Right atrium auricular region (tissue), 2 donors: ENCODE results near the gene MSMO1. TPM values are rescaled to one million over a fixed set of nuclear protein-coding genes. Genes with fewer than 3 reads are reported as not detected.

Experiments used
- DNase-seq: peaks from one replicate; pipeline ENCODE4 v3.0.0-alpha.2; 2019; ENCODE audit warnings: low spot score
- H3K27ac ChIP-seq, 2 donors: fragments of 200-600 bp; sonication (generic); 1 replicate in 1 of 2; 2 replicates in 1 of 2; pipeline ENCODE4 v1.5.1; 2016 to 2019
- H3K27me3 ChIP-seq, 2 donors: fragments of 200-600 bp; sonication (generic); one replicate each; pipeline versions ENCODE4 v1.5.1 to v1.6.0; 2017 to 2019
- H3K36me3 ChIP-seq: fragments of 200-600 bp; sonication (generic); one replicate; pipeline ENCODE4 v1.5.1; 2016
- H3K4me1 ChIP-seq, 2 donors: fragments of 200-600 bp; sonication (generic); one replicate each; pipeline versions ENCODE4 v1.5.1 to v1.6.0; 2017 to 2019
- H3K4me3 ChIP-seq, 2 donors: fragments of 200-600 bp; sonication (generic); 1 replicate in 1 of 2; 2 replicates in 1 of 2; pipeline ENCODE4 v1.5.1; 2017 to 2019; ENCODE audit warnings: mild to moderate bottlenecking in 1 of 2, moderate library complexity in 1 of 2
- H3K9me3 ChIP-seq, 2 donors: fragments of 200-600 bp; sonication (generic); one replicate each; pipeline ENCODE4 v1.5.1; 2019
- CTCF ChIP-seq, 2 donors: fragments of 200-600 bp; sonication (generic); IDR thresholded peaks; one replicate each; pipeline ENCODE4 v1.5.1; 2019; ENCODE audit warnings: antibody characterized with exemption in 2 of 2
- total RNA-seq, 2 donors: library from RNA; depleted of rRNA; stranded (reverse); fragments of >200 nt; gene quantifications; one replicate each; pipeline ENCODE4 v1.1.0, GENCODE V29; 2016

MSMO1 gene
- total RNA-seq, 2 donors from 2014 or later = 11.3 to 20.3 TPM

- H3K4me3 ChIP-seq = no peak overlapping the region
- peaks cover 5% of the 10 kb centered on the region for H3K36me3 ChIP-seq
- H3K27ac ChIP-seq = no peak overlapping the region
- no peak for TF ChIP-seq CTCF (IDR thresholded peaks at IDR 0.05)
- DNase-seq = no peak
- no peaks in the 10 kb centered on the region for H3K9me3 ChIP-seq
- H3K4me1 ChIP-seq = no peaks in the 10 kb centered on the region
- no peaks in the 10 kb centered on the region for H3K27me3 ChIP-seq
Measured at GRCh38 chr4:165345666-165346417, 18.4 kb downstream of the MSMO1 start.

GRCh38 chr4:165347647-165348569, 20.4 kb downstream of the MSMO1 start:
- no peak for DNase-seq
- no peaks in the 10 kb centered on the region for H3K9me3 ChIP-seq
- no peak for TF ChIP-seq CTCF (IDR thresholded peaks at IDR 0.05)

GRCh38 chr4:165351359-165352130, 24.1 kb downstream of the MSMO1 start:
- Histone ChIP-seq H3K36me3 (no peaks in the 10 kb centered on the region), H3K4me1 (no peaks in the 10 kb centered on the region), H3K27ac (no peak overlapping the region), H3K4me3 (no peak overlapping the region), H3K27me3 (no peaks in the 10 kb centered on the region), H3K9me3 (no peaks in the 10 kb centered on the region)
- no peak for TF ChIP-seq CTCF (IDR thresholded peaks at IDR 0.05)
- no peak for DNase-seq

More at GRCh38 chr4:165347647-165348569, 20.4 kb downstream of the MSMO1 start:
- Histone ChIP-seq H3K36me3 (no peaks in the 10 kb centered on the region), H3K27me3 (no peaks in the 10 kb centered on the region), H3K27ac (no peak overlapping the region), H3K4me1 (no peaks in the 10 kb centered on the region), H3K4me3 (no peak overlapping the region)

- H3K4me3 ChIP-seq = no peak overlapping the region
- no peaks in the 10 kb centered on the region for H3K36me3 ChIP-seq
- no peaks in the 10 kb centered on the region for H3K27me3 ChIP-seq
- peak in 1 of 2 donors; percentile 57 for TF ChIP-seq CTCF (IDR thresholded peaks at IDR 0.05)
- DNase-seq = no peak
- H3K4me1 ChIP-seq = no peaks in the 10 kb centered on the region
- H3K9me3 ChIP-seq = no peaks in the 10 kb centered on the region
- no peak overlapping the region for H3K27ac ChIP-seq
Measured at GRCh38 chr4:165355900-165356300, 28.4 kb downstream of the MSMO1 start.

GRCh38 chr4:165359506-165359905, 32.0 kb downstream of the MSMO1 start:
- Histone ChIP-seq H3K27me3 (no peaks in the 10 kb centered on the region), H3K9me3 (no peaks in the 10 kb centered on the region), H3K27ac (no peak overlapping the region), H3K36me3 (no peaks in the 10 kb centered on the region), H3K4me3 (no peak overlapping the region), H3K4me1 (no peaks in the 10 kb centered on the region)
- no peak for DNase-seq
- TF ChIP-seq CTCF (IDR thresholded peaks at IDR 0.05) = no peak
